Breast epithelium (tissue), 4 donors: ENCODE measurements around the gene ZNF786. TPM values are rescaled to one million over a fixed set of nuclear protein-coding genes. Genes with fewer than 3 reads are reported as not detected.
"Not testable (repeated sequence)": the region's sequence is repeated elsewhere in the genome, so short reads cannot be mapped to it uniquely, and the experiment has no call there.

Experiments used
- DNase-seq, 2 donors: peaks; one replicate each; pipeline ENCODE4 v3.0.0-alpha.2; 2019; ENCODE audit warnings: low spot score in 2 of 2
- H3K27ac ChIP-seq, 2 donors: fragments of 200-600 bp; sonication (generic) in 1 of 2; one replicate each; pipeline ENCODE4 v1.5.1; 2016 to 2019; ENCODE audit warnings: mild to moderate bottlenecking in 1 of 2
- H3K27me3 ChIP-seq, 2 donors: fragments of 200-600 bp; sonication (generic) in 1 of 2; one replicate each; pipeline versions ENCODE4 v1.5.1 to v1.6.0; 2017 to 2019; ENCODE audit warnings: control low read depth in 1 of 2, mild to moderate bottlenecking in 1 of 2
- H3K36me3 ChIP-seq: fragments of 200-600 bp; one replicate; pipeline ENCODE4 v1.5.1; 2019
- H3K4me1 ChIP-seq, 2 donors: fragments of 200-600 bp; sonication (generic); one replicate each; pipeline ENCODE4 v1.5.1; 2016 to 2019; ENCODE audit warnings: control low read depth in 1 of 2
- H3K4me3 ChIP-seq, 3 donors: fragments of 200-600 bp; sonication (generic); 1 replicate in 2 of 3; 2 replicates in 1 of 3; pipeline ENCODE4 v1.5.1; 2016 to 2019; ENCODE audit warnings: mild to moderate bottlenecking in 3 of 3, moderate library complexity in 2 of 3
- H3K9me3 ChIP-seq, 2 donors: fragments of 200-600 bp; sonication (generic) in 1 of 2; one replicate each; pipeline ENCODE4 v1.5.1; 2016 to 2019; ENCODE audit warnings: control low read depth in 1 of 2
- POLR2A ChIP-seq: fragments of 450-650 bp; IDR thresholded peaks from one replicate; pipeline ENCODE4 v1.6.1; 2016; ENCODE audit warnings: antibody characterized with exemption, mild to moderate bottlenecking, moderate library complexity
- POLR2AphosphoS5 ChIP-seq, 3 donors: sonication (generic); formaldehyde crosslinking; IDR thresholded peaks; one replicate each; pipeline ENCODE4 v1.6.1; 2017; ENCODE audit warnings: antibody characterized with exemption in 3 of 3
- intact Hi-C: fragments of 100-400 bp; cut with DNase I; formaldehyde crosslinking; loops from one replicate; pipeline ENCODE4 v1.15.1; 2023; ENCODE audit warnings: low total_unique reads
- total RNA-seq, 3 donors: library from RNA; depleted of rRNA; stranded (reverse); fragments of >200 nt; gene quantifications; one replicate each; pipeline ENCODE4 v1.1.0, GENCODE V29; 2016
- TF ChIP-seq, protein P1 (sequence below), 3 donors: fragments of 450-650 bp; IDR thresholded peaks; one replicate each; pipeline ENCODE4 v1.5.1; 2016 to 2017; ENCODE audit warnings: antibody characterized with exemption in 3 of 3, mild to moderate bottlenecking in 3 of 3, moderate library complexity in 3 of 3

Gene ZNF786
- total RNA-seq, 3 donors from 2014 or later, result 2.7 to 13.2 (median 6.2) TPM

DNA sequence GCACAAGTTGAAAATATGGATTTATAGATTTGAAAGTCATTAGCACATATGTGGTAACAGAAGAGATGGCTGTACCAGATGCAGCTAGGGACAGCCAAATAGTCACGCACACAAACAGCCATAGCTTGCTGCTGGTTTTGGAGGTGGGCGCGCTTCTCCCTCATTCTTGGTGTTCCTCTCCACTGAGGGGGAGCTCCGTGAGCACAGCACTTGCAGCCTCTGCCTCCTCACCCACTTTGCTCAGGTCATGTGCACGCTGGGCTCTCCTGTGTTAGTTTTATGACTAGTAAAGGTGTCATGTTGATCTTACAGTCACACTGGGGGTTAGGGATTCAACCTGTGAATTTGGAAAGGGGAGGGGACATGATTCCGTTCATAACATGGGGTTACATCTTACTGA, 8.5 kb upstream of the ZNF786 start:
- no peak for TF ChIP-seq POLR2A
- TF ChIP-seq, protein P1, sequence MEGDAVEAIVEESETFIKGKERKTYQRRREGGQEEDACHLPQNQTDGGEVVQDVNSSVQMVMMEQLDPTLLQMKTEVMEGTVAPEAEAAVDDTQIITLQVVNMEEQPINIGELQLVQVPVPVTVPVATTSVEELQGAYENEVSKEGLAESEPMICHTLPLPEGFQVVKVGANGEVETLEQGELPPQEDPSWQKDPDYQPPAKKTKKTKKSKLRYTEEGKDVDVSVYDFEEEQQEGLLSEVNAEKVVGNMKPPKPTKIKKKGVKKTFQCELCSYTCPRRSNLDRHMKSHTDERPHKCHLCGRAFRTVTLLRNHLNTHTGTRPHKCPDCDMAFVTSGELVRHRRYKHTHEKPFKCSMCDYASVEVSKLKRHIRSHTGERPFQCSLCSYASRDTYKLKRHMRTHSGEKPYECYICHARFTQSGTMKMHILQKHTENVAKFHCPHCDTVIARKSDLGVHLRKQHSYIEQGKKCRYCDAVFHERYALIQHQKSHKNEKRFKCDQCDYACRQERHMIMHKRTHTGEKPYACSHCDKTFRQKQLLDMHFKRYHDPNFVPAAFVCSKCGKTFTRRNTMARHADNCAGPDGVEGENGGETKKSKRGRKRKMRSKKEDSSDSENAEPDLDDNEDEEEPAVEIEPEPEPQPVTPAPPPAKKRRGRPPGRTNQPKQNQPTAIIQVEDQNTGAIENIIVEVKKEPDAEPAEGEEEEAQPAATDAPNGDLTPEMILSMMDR (IDR thresholded peaks at IDR 0.05), result no peak
- TF ChIP-seq POLR2AphosphoS5 (IDR thresholded peaks at IDR 0.05), result no peak
- Histone ChIP-seq H3K27me3 (no peaks in the 10 kb centered on the region), H3K27ac (no peak overlapping the region), H3K4me1 (no peaks in the 10 kb centered on the region), H3K9me3 (no peaks in the 10 kb centered on the region), H3K36me3 (no peaks in the 10 kb centered on the region), H3K4me3 (no peak overlapping the region)
- intact Hi-C loops, result no loop called here
- no peak for DNase-seq

DNA sequence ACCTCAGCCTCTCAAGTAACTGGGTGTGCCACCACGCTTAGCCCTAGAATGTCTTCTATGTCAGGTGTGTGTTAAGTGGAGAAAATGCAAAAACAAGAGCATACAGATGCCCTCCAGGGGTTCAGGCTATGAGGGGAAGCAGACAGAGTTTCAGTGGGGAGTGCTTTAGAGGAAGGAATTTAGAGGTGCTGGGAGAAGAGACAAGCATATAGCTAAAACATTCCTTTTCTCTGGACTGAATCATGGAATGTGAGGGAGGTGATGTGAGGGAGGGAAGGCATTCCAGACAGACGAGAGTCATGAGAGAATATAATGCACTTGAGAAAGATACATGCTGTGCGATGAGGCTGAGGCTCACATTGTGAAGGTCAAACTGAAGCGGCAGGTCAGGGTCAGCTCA, 6.6 kb upstream of the ZNF786 start:
- no peaks in the 10 kb centered on the region for H3K9me3 ChIP-seq
- H3K4me3 ChIP-seq, result no peak overlapping the region
- TF ChIP-seq, protein P1 (IDR thresholded peaks at IDR 0.05), result no peak
- TF ChIP-seq POLR2AphosphoS5 (IDR thresholded peaks at IDR 0.05) (no peak), POLR2A (no peak)
- H3K27me3 ChIP-seq, result no peaks in the 10 kb centered on the region
- no peak for DNase-seq
- H3K36me3 ChIP-seq, result no peaks in the 10 kb centered on the region
- no peaks in the 10 kb centered on the region for H3K4me1 ChIP-seq
- no peak overlapping the region for H3K27ac ChIP-seq
- intact Hi-C loops, result no loop called here

DNA sequence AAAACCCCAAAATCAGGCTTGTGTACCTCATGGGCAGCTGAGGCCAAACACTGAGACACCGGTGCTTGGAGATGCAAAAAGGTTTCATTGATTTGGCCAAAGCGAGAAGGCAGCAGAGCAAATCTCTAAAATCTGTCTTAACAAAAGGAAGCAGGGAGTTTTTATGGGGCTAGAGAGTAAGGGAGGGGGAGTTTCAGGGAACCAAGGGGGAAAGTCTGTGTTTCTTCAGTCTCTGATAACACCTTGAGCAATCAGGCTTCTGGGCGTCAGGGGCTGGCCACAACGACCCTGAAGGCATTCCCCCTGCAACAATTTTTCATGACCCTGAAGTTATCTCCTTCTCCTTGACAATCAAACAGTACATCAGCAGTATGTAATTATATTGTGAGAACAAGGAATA, 2.7 kb upstream of the ZNF786 start:
- Histone ChIP-seq H3K36me3 (no peaks in the 10 kb centered on the region), H3K27me3 (no peaks in the 10 kb centered on the region), H3K27ac (no peak overlapping the region), H3K4me3 (no peak overlapping the region), H3K4me1 (peaks cover 0 to 6% of the 10 kb centered on the region in 2 donors), H3K9me3 (no peaks in the 10 kb centered on the region)
- intact Hi-C loops, result no loop called here
- DNase-seq, result no peak
- TF ChIP-seq POLR2A, result no peak
- TF ChIP-seq, protein P1 (IDR thresholded peaks at IDR 0.05), result no peak
- no peak for TF ChIP-seq POLR2AphosphoS5 (IDR thresholded peaks at IDR 0.05)

DNA sequence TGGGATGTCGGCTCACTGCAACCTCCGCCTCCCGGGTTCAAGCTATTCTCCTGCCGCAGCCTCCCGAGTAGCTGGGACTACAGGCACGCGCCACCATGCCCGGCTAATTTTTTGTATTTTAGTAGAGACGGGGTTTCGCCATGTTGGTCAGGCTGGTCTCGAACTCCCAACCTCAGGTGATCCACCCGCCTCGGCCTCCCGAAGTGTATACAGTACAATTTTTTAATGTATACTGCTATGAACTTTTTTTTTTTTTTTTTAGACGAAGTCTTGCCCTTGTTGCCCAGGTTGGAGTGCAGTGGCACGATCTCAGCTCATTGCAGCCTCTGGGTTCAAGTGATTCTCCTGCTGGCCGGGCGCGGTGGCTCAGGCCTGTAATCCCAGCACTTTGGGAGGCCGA, 1.7 kb upstream of the ZNF786 start:
- intact Hi-C loops, H3K27ac ChIP-seq, H3K9me3 ChIP-seq, H3K27me3 ChIP-seq, H3K36me3 ChIP-seq, H3K4me1 ChIP-seq, DNase-seq, H3K4me3 ChIP-seq: not testable (repeated sequence)

DNA sequence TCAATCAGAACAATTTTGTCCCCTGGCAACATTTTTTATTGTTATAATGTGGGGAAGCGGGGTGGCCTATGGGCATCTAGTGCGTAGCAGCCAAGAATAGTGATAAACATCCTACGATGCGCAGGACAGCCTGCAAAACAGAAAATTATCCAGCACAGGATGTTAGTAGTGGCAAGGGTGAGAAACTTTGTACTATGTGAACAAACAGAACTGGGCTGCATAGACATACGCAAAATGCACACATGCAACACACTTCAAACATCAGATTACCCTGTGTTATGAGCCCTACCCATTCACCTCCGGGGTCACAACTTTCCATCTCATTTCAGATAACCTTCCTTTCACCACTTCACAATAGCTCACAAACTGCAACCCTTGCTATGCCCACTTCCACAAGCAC, 3.1 kb downstream of the ZNF786 start:
- no peak for DNase-seq
- intact Hi-C loops, result no loop called here
- H3K27me3 ChIP-seq, result no peaks in the 10 kb centered on the region
- no peak overlapping the region for H3K4me3 ChIP-seq
- peaks cover 0 to 6% of the 10 kb centered on the region in 2 donors for H3K4me1 ChIP-seq
- TF ChIP-seq, protein P1 (IDR thresholded peaks at IDR 0.05), result no peak
- no peak for TF ChIP-seq POLR2A
- no peak for TF ChIP-seq POLR2AphosphoS5 (IDR thresholded peaks at IDR 0.05)
- H3K9me3 ChIP-seq, result no peaks in the 10 kb centered on the region
- H3K27ac ChIP-seq, result no peak overlapping the region
- no peaks in the 10 kb centered on the region for H3K36me3 ChIP-seq

DNA sequence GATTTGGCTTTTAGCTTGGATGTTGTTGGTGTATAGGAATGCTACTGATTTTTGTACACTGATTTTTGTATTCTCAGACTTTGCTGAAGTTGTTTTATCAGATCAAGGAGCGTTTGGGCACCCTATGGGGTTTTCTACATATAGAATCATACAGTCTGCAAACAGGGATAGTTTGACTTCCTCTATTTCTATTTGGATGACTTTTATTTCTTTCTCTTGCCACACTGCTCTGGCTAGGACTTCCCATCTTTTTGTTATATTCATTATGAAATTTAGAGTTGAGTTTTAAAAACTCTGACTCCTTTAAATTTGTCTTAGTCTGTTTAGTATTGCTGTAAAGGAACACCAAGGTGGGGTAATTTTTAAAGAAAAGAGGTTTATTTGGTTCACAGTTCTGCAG, 4.7 kb downstream of the ZNF786 start:
- Histone ChIP-seq H3K36me3 (no peaks in the 10 kb centered on the region), H3K4me1 (peaks cover 0 to 6% of the 10 kb centered on the region in 2 donors), H3K9me3 (no peaks in the 10 kb centered on the region), H3K27ac (no peak overlapping the region), H3K27me3 (no peaks in the 10 kb centered on the region), H3K4me3 (no peak overlapping the region)
- DNase-seq, result no peak
- TF ChIP-seq, protein P1 (IDR thresholded peaks at IDR 0.05), result no peak
- TF ChIP-seq POLR2AphosphoS5 (IDR thresholded peaks at IDR 0.05), result no peak
- TF ChIP-seq POLR2A, result no peak
- intact Hi-C loops, result no loop called here
